HL-60/S4 treated with phorbol 12-myristate 13-acetate at 8.2 ng/mL for 4 days and 3 days (cell line): ENCODE measurements around the gene PRSS21.

Experiments
- in situ Hi-C: fragments of 300-500 bp; cut with MboI; formaldehyde crosslinking; loops from 2 replicates; pipeline ENCODE4 v1.15.0; 2022; ENCODE audit warnings: low sequenced_read_pairs

The PRSS21 gene

GRCh38 chr16:2803545-2804195 is 13.4 kb upstream of the PRSS21 start:
- in situ Hi-C loops = no loop called here

- in situ Hi-C loops = no loop called here
Observed at GRCh38 chr16:2804728-2805127, 12.3 kb upstream of the PRSS21 start.

GRCh38 chr16:2806286-2806685 is 10.8 kb upstream of the PRSS21 start:
- in situ Hi-C loops = no loop called here

GRCh38 chr16:2808181-2808580 is 8.9 kb upstream of the PRSS21 start:
- in situ Hi-C loops = no loop called here

GRCh38 chr16:2809149-2809760 is 7.8 kb upstream of the PRSS21 start:
- in situ Hi-C loops = no loop called here

GRCh38 chr16:2810651-2811050 is 6.4 kb upstream of the PRSS21 start:
- in situ Hi-C loops = no loop called here

- in situ Hi-C loops = no loop called here
Observed at GRCh38 chr16:2811703-2812471, 5.2 kb upstream of the PRSS21 start.

GRCh38 chr16:2813771-2814221 is 3.2 kb upstream of the PRSS21 start:
- in situ Hi-C loops = no loop called here

GRCh38 chr16:2814551-2815298 is 2.3 kb upstream of the PRSS21 start:
- in situ Hi-C loops = no loop called here

GRCh38 chr16:2815299-2815771 is 1.7 kb upstream of the PRSS21 start:
- in situ Hi-C loops = no loop called here

- in situ Hi-C loops = no loop called here
Observed at GRCh38 chr16:2817340-2818271, 569 bp downstream of the PRSS21 start.

GRCh38 chr16:2818272-2818876 is 1.3 kb downstream of the PRSS21 start:
- in situ Hi-C loops = no loop called here

- in situ Hi-C loops = no loop called here
Observed at GRCh38 chr16:2819179-2819938, 2.3 kb downstream of the PRSS21 start.

GRCh38 chr16:2819939-2820835 is 3.1 kb downstream of the PRSS21 start:
- in situ Hi-C loops = no loop called here

- in situ Hi-C loops = no loop called here
Observed at GRCh38 chr16:2820836-2821486, 3.9 kb downstream of the PRSS21 start.

- in situ Hi-C loops = no loop called here
Observed at GRCh38 chr16:2821487-2822157, 4.6 kb downstream of the PRSS21 start.

- in situ Hi-C loops = no loop called here
Observed at GRCh38 chr16:2822158-2822495, 5.1 kb downstream of the PRSS21 start.
